Activated CD8-positive, alpha-beta memory T cell treated with anti-CD3 and anti-CD28 coated beads, Interleukin-2, amount 10 ng/mL, durations not matched to agents 7 days and 5 days (primary cell): ENCODE data around the gene ZNF593. TPM values are rescaled to one million over a fixed set of nuclear protein-coding genes. Genes with fewer than 3 reads are reported as not detected.
A peak's percentile ranks its signal among the peaks of the same experiment; 100 is the strongest.

Experiments
- ATAC-seq: fragments of 150-1000 bp; cut with Tn5 transposase; one replicate; pipeline ENCODE4 v1.10.0; 2021; ENCODE audit warnings: moderate library complexity
- CTCF ChIA-PET: fragments of 350-600 bp; sonication (Branson Sonifier 250); formaldehyde crosslinking; loops from one replicate; lab custom pipeline; 2021; ENCODE audit warnings: antibody characterized with exemption; lab: Charles Lee
- DNase-seq: peaks from one replicate; pipeline ENCODE4 v3.0.0-alpha.2; 2020
- H3K27ac Mint-ChIP-seq: one replicate; pipeline ENCODE4 v1.8.0; 2021; ENCODE audit warnings: mild to moderate bottlenecking, mixed read lengths
- H3K27me3 Mint-ChIP-seq: one replicate; pipeline ENCODE4 v1.8.0; 2021; ENCODE audit warnings: mixed read lengths
- H3K36me3 Mint-ChIP-seq: one replicate; pipeline ENCODE4 v1.8.0; 2021; ENCODE audit warnings: mild to moderate bottlenecking, mixed read lengths
- H3K4me1 Mint-ChIP-seq: one replicate; pipeline ENCODE4 v1.8.0; 2021; ENCODE audit warnings: mixed read lengths
- H3K4me3 Mint-ChIP-seq: one replicate; pipeline ENCODE4 v1.8.0; 2021; ENCODE audit warnings: mild to moderate bottlenecking, moderate library complexity, mixed read lengths
- H3K9me3 Mint-ChIP-seq: one replicate; pipeline ENCODE4 v1.8.0; 2022; ENCODE audit warnings: low read depth, mixed read lengths
- total RNA-seq, 2 experiments: library from RNA; stranded (reverse); gene quantifications; one replicate each; pipeline ENCODE4 v1.2.3, GENCODE V29; 2021

ZNF593 gene
- 10 to 100 TPM; 40.1 to 48.1 TPM for total RNA-seq

DNA sequence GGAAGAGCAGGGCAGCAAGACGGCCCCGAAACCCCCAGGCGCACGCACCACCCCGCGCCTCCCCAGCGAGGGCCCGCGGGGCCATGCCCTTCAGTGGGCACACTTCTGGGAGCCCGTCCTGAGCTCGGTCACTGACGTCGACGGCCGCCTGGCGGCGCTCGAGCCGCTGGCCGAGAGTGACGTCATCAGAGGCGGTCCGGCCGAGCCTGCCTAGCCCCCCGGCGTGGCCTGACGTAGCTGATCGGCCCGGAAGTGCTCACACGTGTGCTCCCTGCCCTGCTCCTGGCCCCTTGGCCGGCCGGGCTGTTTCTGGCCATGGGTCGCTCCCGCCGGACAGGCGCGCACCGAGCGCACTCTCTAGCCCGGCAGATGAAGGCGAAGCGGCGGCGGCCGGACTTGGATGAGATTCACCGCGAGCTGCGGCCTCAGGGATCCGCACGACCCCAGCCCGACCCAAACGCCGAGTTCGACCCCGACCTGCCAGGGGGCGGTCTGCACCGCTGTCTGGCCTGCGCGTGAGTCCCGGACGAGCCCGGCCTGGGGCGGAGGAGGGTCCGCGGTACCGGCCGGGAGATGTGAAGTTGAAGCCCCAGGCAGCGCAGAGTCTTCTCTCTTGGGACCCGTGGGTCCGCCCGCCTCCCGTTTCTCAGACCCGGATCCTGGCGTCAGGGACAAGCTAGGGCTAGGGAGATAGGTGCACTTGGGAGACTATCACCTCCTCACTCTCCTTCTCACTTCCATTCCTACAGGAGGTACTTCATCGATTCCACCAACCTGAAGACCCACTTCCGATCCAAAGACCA is at the start of gene ZNF593:
Gene ZNF593 (plus strand): TSS at position 240 of the 803 bp plus-strand sequence. CDS start 76 bp downstream, at position 316.
- H3K36me3 Mint-ChIP-seq: no peaks in the 10 kb centered on the region
- H3K4me1 Mint-ChIP-seq: peaks cover 26% of the 10 kb centered on the region
- peak; percentile 97 for ATAC-seq
- peaks cover 11% of the 10 kb centered on the region for H3K27me3 Mint-ChIP-seq
- no peaks in the 10 kb centered on the region for H3K9me3 Mint-ChIP-seq
- CTCF ChIA-PET: interaction anchor here (0.6 to 9.8 kb wide), 68 partner anchors 8 to 330 kb away, joined by 3 to 105 read pairs (median 4); partner anchors contain the start of genes CD52, CEP85, CNKSR1 and DHDDS
- peak; percentile 92 for DNase-seq
- peak within 1 kb of the TSS; percentile 88 for H3K27ac Mint-ChIP-seq
- H3K4me3 Mint-ChIP-seq: peak within 1 kb of the TSS; percentile 89

DNA sequence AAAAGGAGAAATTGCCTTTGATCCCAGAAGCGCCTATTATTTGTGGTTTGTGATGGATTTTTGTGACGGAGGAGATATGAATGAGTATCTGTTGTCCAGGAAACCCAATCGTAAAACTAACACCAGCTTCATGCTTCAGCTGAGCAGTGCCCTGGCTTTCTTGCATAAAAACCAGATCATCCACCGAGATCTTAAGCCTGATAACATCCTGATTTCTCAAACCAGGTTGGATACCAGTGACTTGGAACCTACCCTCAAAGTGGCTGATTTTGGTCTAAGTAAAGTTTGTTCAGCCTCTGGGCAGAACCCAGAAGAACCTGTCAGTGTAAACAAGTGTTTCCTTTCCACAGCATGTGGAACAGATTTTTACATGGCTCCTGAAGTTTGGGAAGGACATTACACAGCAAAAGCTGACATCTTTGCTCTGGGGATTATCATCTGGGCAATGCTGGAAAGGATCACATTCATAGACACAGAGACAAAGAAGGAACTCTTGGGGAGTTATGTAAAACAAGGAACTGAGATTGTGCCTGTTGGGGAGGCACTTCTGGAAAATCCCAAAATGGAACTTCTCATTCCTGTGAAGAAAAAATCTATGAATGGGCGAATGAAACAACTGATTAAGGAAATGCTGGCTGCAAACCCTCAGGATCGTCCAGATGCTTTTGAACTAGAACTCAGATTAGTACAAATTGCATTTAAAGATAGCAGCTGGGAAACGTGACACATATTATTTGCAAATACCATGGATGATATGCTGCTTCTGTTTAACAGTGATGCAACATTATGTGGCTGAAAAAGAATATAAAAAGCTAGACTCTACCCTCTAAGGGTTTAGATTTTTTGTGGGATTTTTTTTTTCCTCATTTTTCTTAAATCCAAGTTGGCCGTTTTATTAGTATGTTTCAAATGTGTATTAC is 47.6 kb upstream of the ZNF593 start:
- DNase-seq: no peak
- H3K9me3 Mint-ChIP-seq: no peaks in the 10 kb centered on the region
- no peak for ATAC-seq
- CTCF ChIA-PET: interaction anchor here (1.1 to 7.6 kb wide), 11 partner anchors 11 to 295 kb away, joined by 3 to 66 read pairs (median 9); partner anchors contain the start of genes CEP85, PAFAH2, PDIK1L and ZNF593
- H3K4me1 Mint-ChIP-seq: peaks cover 61% of the 10 kb centered on the region
- peaks cover 47% of the 10 kb centered on the region for H3K36me3 Mint-ChIP-seq
- peak overlapping the region; percentile 67 for H3K27ac Mint-ChIP-seq
- no peak overlapping the region for H3K4me3 Mint-ChIP-seq
- H3K27me3 Mint-ChIP-seq: no peaks in the 10 kb centered on the region

DNA sequence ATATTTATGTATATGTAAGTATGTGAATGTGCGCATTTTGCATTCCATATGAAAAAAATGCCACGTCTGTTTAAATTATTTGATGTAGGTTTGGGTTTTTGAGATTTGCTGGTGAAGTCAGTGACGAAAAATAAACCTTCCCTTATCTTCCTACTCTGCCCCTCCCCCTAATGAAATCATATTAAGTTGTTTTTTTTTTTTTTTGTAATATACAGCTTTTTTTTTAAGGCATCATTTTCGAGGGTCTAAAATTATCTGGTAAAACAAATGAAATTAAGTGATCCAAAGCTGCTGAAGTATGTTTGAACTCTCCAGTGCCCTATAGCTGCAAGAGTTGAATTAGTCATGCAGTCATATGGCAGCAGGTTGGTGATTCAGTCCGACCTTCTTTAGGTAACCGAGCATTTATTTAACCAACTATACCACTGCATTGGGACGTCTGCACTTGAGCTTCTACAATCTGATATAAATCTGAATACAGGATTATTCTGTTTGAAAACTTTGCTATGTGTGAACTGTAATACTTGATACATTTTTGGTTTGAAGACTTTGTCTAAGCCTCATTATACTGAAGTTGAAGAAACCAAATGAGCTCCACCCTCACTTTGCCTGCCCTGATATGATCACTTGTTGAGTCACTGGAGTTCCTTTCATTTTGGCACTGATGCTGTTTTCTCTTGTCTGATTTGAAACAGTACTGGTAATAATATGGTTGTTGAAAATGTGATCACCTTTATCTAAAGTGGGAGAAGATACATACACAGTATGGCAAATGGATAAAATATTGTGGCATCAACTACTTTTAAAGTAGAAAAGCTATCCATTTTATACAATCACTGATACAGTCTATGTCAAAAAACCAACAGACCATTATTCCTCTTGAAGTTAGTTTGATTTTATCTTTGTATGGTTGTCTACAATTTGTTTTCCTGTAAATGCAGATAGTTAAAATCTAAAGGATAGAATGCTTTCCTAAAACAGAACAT is 46.4 kb upstream of the ZNF593 start:
- H3K27me3 Mint-ChIP-seq: no peaks in the 10 kb centered on the region
- H3K9me3 Mint-ChIP-seq: no peaks in the 10 kb centered on the region
- peak overlapping the region; percentile 22 for H3K4me3 Mint-ChIP-seq
- CTCF ChIA-PET: interaction anchor here (1.0 to 7.6 kb wide), 14 partner anchors 12 to 294 kb away, joined by 3 to 66 read pairs (median 7); partner anchors contain the start of genes CEP85, PAFAH2, PDIK1L and ZNF593
- peak overlapping the region; percentile 85 for H3K27ac Mint-ChIP-seq
- H3K36me3 Mint-ChIP-seq: peaks cover 42% of the 10 kb centered on the region
- peaks cover 72% of the 10 kb centered on the region for H3K4me1 Mint-ChIP-seq
- DNase-seq (peak; percentile 55), ATAC-seq (peak; percentile 55)

DNA sequence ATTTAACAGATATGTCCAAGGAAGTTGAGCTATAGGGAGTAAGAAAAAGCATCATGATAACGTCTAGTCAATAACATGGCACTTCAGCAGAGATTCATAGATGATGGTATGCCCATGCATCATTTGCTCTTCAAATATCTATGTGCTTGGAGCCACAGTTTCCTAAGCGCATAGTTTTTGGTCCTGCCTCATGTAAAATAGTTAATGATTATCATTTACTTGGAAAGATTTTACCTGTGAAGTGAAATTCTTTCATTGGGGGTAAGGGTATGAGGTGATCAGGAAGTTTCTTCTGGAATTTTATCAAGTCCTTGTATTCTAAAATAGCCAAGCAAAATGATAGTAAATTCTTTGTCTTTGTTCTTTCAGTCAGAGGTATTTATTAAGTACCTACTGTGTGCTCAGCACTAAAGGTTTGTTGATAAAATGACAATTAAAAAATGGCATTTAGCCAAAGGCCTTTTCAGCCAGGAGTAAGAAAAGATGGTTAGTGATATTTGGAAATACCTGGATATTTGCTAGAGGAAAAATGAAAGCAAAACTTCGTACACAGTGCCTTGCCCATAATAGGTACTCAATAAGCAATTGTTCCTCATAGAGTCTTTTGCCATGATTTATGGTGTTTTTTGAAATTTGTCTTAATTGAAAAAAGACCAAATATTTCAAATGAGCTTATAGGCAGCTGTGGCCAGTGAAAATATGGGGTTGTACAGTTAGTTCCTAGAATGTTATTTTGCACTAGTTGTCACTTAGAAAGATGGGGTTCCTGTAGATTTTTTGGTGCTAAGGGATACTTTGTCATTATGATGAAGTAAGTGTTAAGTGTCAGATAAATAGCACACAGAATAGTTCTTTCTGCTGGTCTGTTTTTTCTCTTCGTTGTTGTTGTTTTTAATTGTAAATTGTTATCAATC is 45.0 kb upstream of the ZNF593 start:
- Mint-ChIP-seq H3K4me1 (peaks cover 65% of the 10 kb centered on the region), H3K9me3 (no peaks in the 10 kb centered on the region), H3K27me3 (no peaks in the 10 kb centered on the region), H3K27ac (peak overlapping the region; percentile 94), H3K36me3 (peaks cover 32% of the 10 kb centered on the region), H3K4me3 (peak overlapping the region; percentile 23)
- CTCF ChIA-PET: interaction anchor here (0.7 to 7.6 kb wide), 13 partner anchors 13 to 284 kb away, joined by 3 to 69 read pairs (median 9); partner anchors contain the start of genes CEP85, PDIK1L and ZNF593
- DNase-seq (no peak), ATAC-seq (no peak)

DNA sequence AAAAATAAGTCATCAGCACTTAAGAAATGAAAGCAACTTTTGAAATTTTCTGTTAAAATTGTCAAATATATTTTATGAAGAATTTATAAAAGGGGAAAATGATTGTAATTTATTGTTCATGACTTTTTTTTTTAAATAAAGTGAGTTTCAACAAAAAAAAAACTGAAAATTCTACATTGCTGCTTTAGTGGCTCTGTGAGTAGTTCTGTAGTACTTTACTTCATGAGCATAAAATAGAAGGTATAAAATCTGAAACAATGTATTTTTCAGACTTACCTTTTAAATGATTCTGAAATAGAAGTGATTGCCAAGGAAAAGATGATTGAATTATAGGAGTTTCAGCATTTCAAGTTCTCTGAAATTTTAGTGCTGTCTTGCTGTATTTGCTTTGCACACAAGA is 44.3 kb upstream of the ZNF593 start:
- no peak for DNase-seq
- CTCF ChIA-PET: interaction anchor here (0.7 to 7.6 kb wide), 10 partner anchors 14 to 283 kb away, joined by 3 to 69 read pairs (median 6); partner anchors contain the start of genes CEP85, PDIK1L and ZNF593
- no peak for ATAC-seq
- no peaks in the 10 kb centered on the region for H3K9me3 Mint-ChIP-seq
- peaks cover 30% of the 10 kb centered on the region for H3K36me3 Mint-ChIP-seq
- H3K4me1 Mint-ChIP-seq: peaks cover 58% of the 10 kb centered on the region
- no peaks in the 10 kb centered on the region for H3K27me3 Mint-ChIP-seq
- H3K27ac Mint-ChIP-seq: peak overlapping the region; percentile 94
- no peak overlapping the region for H3K4me3 Mint-ChIP-seq

DNA sequence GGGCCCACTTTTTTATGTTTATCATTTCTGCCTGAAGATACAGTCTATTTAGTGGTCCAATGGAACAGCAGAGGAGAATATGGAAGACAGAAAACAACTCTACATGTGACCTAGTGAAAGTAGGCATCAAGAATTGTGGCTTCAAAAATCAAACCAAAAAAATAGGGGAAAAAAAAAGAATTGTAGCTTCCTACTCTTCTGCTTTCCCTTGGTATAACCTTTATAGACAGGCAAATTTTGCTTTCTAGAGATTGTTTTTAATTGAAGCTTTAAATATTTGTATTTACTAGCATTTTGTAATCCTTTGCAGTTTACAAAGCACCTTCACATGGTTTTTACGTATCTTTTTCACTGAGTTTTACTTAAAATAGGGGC is 43.8 kb upstream of the ZNF593 start:
- ATAC-seq: no peak
- H3K4me1 Mint-ChIP-seq: peaks cover 57% of the 10 kb centered on the region
- peaks cover 29% of the 10 kb centered on the region for H3K36me3 Mint-ChIP-seq
- no peaks in the 10 kb centered on the region for H3K27me3 Mint-ChIP-seq
- no peak for DNase-seq
- CTCF ChIA-PET: interaction anchor here (0.7 to 7.6 kb wide), 12 partner anchors 13 to 252 kb away, joined by 3 to 69 read pairs (median 6); partner anchors contain the start of genes CEP85, PDIK1L and ZNF593
- peak overlapping the region; percentile 74 for H3K4me3 Mint-ChIP-seq
- H3K27ac Mint-ChIP-seq: peak overlapping the region; percentile 94
- no peaks in the 10 kb centered on the region for H3K9me3 Mint-ChIP-seq

DNA sequence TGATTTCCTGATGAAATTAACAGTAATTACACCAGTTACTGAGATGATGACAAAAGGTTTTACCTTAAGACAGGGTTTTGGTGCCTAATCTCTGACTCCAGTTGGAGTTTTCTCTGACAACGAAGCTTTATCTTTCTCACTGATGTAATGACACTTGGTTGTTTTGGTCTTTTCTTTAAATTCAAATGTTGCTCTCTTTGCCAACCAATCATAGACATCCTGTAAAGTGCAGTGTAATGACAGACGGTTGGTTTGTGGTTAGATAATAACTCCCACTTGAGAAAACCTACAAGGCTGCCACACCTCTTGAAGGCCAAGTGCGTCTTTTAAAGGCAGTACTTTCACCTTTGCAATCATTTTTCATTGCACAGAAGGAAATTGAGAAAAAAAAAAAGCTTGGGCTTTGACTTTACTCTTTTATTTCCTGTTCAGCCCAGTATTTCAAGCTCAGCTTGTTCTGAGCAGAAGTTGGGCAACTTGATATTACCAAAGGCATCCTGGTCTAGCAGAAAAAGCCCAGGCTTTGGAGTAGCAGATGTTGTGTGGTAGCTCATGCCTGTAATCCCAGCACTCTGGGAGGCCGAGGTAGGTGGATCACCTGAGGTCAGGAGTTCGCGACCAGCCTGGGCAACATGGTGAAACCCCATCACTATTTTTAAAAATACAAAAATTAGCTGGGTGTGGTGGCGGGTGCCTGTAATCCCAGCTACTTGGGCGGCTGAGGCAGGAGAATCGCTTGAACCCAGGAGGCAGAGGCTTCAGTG is 43.2 kb upstream of the ZNF593 start:
- Mint-ChIP-seq H3K4me3 (peak overlapping the region; percentile 74), H3K36me3 (peaks cover 29% of the 10 kb centered on the region), H3K4me1 (peaks cover 57% of the 10 kb centered on the region), H3K27me3 (peaks cover 5% of the 10 kb centered on the region), H3K9me3 (no peaks in the 10 kb centered on the region), H3K27ac (peak overlapping the region; percentile 94)
- peak; percentile 94 for ATAC-seq
- CTCF ChIA-PET: interaction anchor here (0.7 to 7.6 kb wide), 20 partner anchors 9 to 879 kb away, joined by 3 to 69 read pairs (median 4); partner anchors contain the start of genes CEP85, PDIK1L, RSRP1 and ZNF593
- peak; percentile 79 for DNase-seq

DNA sequence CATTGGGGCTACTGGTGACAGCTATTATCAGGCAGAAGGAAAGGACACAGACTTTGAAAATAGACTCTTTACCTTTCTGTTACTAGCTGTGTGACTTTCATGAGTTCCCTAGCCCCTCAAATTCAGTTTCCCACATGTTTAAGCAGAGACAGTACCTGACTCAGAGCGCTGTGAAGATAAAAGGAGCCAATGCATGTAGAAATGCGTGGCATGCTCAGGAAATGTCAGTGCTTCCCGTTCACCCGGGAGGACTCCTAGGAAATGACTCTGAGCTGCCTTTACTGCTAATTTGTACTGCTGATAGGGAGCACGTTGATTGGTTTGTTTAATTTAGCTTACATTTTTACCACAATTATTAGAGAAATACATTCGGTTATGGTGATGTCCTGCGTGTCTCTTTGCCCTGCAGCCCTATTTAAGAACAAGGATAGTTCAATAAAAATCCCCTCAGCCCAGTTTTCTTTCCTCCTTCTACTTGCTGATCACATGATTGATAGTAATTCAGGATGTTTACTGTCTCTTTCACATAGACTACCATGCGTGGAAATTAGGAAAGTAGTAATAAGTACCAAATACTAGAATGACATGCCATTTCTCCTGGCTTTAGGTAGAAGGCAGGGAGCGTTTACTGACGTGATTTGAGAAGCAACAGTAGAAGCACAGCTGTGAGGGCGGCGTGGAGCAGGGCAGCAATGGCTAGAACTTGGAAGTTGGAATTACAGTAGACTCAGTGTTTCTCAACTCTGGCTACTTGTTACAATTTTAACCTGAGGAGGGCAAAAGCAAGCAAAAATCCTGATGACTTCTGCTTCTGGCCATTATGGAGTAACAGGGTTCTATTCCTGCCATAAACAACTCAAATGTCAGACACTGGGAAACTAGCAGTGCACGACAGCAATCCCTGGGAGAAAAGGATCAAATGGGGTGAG is 42.2 kb upstream of the ZNF593 start:
- peaks cover 22% of the 10 kb centered on the region for H3K36me3 Mint-ChIP-seq
- H3K4me1 Mint-ChIP-seq: peaks cover 49% of the 10 kb centered on the region
- peak overlapping the region; percentile 74 for H3K4me3 Mint-ChIP-seq
- ATAC-seq (no peak), DNase-seq (no peak)
- peak overlapping the region; percentile 94 for H3K27ac Mint-ChIP-seq
- CTCF ChIA-PET: interaction anchor here (0.9 to 7.6 kb wide), 17 partner anchors 10 to 880 kb away, joined by 3 to 69 read pairs (median 5); partner anchors contain the start of genes CEP85, PDIK1L, RSRP1 and ZNF593
- H3K27me3 Mint-ChIP-seq: peaks cover 6% of the 10 kb centered on the region
- H3K9me3 Mint-ChIP-seq: no peaks in the 10 kb centered on the region

DNA sequence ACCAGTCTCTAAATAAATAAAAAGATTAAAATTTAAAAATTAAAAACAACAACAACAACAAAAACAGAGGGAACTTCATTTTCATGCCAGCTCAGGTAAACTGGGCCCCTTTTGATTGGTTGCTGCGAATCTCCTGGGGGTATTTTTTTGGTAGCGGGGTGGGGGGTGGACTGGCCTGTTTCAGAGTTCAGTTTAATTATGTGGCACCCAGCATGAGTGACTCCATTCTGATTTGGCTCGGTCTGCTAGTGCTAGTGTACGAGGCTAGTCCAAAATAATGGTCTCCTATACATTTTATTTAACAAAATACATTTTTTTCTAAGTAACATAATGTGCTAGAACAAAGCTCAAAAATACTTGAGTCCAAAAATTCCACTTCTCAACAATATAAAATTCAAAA is 39.9 kb upstream of the ZNF593 start:
- Mint-ChIP-seq H3K27me3 (peaks cover 6% of the 10 kb centered on the region), H3K4me3 (no peak overlapping the region)
- no peak for ATAC-seq

More for the DNA sequence above, 39.9 kb upstream of the ZNF593 start:
- CTCF ChIA-PET: interaction anchor here (1.1 to 6.8 kb wide), 6 partner anchors 9 to 40 kb away, joined by 3 to 69 read pairs (median 6); partner anchors contain the start of genes C1orf232 and ZNF593
- Mint-ChIP-seq H3K36me3 (peaks cover 10% of the 10 kb centered on the region), H3K9me3 (no peaks in the 10 kb centered on the region), H3K27ac (no peak overlapping the region), H3K4me1 (peaks cover 32% of the 10 kb centered on the region)
- no peak for DNase-seq
